ENCODE results near the gene ADCY4.
A peak's percentile ranks its signal among the peaks of the same experiment; 100 is the strongest.
"Not testable (repeated sequence)": the region's sequence is repeated elsewhere in the genome, so short reads cannot be mapped to it uniquely, and the experiment has no call there.

The ADCY4 gene

DNA sequence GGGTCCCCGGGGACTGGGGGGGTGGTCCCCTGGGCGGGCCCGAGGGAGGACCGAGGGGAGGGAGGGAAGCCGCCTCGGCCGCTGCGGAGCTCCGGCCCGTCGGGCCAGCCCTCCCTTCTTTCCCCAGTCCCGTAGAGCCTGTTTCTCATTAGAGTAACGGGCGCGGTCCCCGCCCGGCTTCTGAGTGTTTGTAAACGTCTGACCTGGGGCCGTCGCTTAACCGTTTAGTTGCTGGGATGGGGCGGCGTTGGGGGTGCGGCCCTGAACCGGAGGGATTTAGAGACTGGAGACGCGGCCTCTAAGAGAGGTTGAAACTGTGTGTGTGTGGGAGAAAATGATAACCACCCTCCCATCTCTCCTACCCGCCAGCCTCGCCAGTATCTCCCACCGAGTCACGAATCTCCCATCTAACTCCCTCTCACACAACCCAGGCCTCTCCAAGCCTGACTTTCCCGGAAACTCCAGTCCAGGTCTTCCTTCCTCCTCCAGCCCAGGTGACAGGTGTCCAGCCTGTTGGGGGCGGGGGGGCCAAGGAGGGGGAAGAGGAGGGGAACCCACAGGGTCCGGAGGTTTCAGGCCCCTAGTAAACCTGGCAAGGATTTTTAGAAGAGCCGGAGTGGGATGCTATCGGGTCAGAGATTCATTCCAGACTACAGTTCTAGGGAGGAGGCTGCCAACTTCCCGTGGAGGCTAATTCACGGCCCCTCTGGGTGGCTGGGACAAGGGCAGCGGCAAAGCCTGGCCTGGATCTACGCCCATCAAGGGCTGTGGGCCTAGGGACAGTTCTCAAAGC, 32.0 kb upstream of the ADCY4 start:
- FAIRE-seq (no peak), DNase-seq (ENCODE audit: low spot score) (peak; percentile 83)

DNA sequence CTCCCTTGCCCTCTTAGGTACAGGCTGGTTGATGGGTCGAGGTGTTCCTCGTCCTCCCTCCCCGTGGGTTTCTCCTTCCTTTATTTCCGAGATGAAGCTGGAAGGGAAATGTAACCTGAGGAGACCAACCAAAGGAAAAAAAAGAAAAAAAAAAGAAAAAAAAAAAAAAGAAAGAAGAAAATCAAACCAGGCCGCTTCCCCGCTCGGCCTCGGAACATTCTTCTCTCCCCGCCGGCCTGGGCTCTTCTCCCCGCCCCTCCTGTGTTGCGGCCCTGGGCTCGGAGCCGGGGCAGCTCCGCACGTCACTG, 31.5 kb upstream of the ADCY4 start:
- no peak for FAIRE-seq

DNA sequence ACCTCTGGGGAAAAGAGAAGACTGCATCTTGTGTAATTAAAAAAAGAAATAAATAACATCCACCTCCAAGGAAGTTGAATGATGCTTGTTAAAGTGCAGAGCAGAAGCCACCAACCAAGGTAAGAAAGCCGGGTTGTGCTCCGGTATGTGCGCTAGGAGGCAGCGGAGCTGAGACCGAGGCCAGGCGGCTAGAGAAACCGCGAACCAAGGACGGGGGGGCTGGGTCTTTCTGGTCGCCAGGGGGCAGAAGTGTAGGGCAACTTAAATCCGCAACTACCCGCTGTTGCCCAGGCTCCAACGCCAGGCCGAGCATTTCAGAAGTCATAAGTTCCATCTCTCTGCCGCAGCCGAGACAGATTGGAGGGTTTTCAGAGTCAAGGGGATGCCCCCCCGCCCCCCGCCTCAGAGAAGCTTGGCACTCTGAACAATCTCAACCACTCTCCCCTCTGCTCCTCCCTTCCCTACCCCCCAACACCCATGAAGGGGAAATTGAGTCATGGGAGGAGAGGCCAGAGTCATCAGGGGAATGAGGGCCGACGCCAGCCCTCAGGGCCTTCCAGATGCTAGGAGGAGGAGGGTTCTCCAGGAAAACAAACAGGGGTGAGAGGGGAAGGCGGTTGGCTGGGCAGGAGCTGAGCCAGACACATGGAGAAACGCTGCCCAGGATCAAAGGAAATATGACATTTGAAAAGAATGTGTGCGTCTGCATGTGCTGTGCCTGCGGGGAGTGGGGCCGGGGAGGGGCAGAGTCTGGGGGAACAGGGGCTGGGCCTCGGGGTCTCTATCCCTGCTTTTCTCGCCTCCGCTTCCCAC, 30.9 kb upstream of the ADCY4 start:
- FAIRE-seq: no peak

More for the DNA sequence above, 31.5 kb upstream of the ADCY4 start:
- no peak for DNase-seq (ENCODE audit: low spot score)

GRCh38 chr14:24364841-24365240, 30.0 kb upstream of the ADCY4 start:
- FAIRE-seq (no peak), DNase-seq (ENCODE audit: low spot score) (no peak)

More for the DNA sequence above, 30.9 kb upstream of the ADCY4 start:
- DNase-seq (ENCODE audit: low spot score): peak; percentile 78

DNA sequence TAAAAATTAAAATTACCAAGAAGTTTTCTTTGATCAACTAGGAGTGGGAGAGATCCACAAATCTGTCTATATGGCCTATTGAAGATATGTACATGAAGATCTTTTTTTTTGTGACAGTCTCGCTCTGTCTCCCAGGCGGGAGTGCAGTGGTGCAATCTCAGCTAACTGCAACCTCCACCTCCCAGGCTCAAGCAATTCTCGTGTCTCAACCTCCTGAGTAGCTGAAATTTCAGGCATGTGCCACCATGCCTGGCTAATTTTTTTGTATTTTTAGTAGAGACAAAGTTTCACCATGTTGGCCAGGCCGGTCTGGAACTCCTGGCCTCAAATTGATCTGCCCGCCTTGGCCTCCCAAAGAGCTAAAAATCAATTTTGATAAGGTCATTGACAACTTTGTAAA, 28.5 kb upstream of the ADCY4 start:
- no peak for FAIRE-seq
- no peak for DNase-seq (ENCODE audit: low spot score)

DNA sequence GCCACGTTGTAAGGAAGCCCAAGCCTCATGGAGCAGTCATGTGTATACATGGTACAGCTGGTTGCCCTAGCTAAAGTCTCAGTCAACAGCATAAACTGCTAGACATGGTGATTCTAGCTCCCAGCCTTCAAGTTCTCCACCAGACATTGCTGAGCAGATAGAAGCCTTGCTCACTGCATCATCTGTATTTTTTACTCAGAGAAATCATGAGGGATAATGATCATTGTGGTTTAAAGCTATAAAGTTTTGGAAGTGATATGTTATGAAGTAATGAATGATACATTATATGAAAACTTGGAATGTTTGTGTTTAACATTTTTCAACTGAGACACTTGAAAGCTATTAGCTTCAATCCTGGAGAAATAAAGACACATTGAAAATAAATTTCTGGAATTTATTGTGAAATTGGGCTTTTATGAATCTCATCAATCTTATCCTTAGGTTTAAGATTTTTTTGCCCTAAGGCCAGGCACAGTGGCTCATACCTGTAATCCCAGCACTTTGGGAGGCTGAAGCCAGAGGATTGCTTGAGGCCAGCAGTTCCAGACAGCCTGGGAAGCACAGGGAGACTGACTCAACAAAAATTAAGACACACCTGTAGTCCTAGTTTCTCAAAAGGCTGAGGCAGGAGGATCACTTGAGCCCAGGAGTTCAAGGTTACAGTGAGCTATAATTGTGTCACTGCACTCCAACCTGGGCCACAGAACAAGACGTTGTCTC, 27.5 kb upstream of the ADCY4 start:
- FAIRE-seq (no peak), DNase-seq (ENCODE audit: low spot score) (no peak)

- DNase-seq (ENCODE audit: low spot score) (no peak), FAIRE-seq (no peak)
Measured at GRCh38 chr14:24361326-24361725, 26.5 kb upstream of the ADCY4 start.

DNA sequence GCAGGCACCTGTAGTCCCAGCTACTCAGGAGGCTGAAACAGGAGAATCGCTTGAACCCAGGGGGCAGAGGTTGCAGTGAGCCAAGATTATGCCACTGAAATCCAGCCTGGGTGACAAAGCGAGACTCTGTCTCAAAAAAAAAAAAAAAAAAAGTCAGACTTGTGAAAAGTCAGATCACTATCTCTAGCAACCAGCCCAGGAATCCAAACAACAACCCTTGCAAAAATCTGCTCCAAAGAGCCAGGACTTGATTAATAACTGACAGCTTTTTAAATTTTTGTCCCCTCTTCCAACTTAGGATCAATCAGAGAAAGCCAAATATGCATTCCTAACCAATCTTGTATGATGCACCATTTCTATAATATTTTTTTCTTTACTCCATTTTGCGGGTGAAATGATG, 25.4 kb upstream of the ADCY4 start:
- FAIRE-seq (no peak), DNase-seq (ENCODE audit: low spot score) (no peak)

DNA sequence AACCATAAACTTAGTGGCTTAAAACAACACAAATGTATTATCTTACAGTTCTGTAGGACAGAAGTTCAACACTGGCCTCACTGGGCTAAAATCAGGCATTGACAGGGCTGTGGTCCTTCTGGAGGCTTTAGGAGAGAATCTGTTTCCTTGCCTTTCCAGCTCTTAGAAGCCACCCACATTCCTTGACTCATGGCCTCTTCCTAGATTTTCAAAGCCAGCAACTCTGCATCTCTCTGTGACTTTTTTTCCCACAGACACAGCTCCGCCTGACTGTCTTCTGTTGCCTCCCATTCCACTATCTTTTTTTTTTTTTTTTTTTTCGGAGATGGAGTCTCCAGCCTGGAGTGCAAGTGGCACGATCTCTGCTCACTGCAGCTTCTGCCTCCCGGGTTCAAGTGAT, 21.3 kb upstream of the ADCY4 start:
- DNase-seq (ENCODE audit: low spot score): no peak

DNA sequence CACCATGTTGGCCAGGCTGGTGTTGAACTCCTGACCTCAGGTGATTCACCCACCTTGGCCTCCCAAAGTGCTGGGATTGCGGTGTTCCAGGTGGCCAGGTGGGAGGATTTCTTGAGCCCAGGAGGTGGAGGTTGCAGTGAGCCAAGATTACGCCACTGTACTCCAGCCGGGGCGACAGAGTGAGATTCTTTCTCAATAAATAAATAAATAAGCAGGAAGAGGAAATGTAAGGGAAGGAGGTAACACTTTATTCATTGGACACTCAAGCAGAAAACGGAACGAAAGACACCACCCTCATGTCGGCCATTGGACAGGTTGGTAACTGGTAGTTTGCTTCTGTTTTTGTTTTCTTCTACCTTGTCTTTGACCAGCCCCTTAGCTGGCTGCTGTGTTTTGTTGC, 20.1 kb upstream of the ADCY4 start:
- DNase-seq (ENCODE audit: low spot score) (no peak), FAIRE-seq (no peak)

More for the DNA sequence above, 21.3 kb upstream of the ADCY4 start:
- no peak for FAIRE-seq

DNA sequence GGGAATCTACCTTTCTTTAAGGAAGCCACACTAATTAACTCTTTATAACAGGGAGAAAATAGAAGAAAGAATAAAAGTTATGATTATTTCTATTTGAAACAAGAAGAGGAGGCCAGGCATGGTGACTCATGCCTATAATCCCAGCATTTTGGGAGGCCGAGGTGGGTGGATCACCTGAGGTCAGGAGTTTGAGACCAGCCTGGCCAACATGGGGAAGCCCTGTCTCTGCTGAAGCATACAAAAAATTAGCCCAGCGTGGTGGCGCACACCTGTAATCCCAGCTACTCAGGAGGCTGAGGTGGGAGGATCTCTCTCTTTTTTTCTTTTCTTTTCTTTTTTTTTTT, 19.6 kb upstream of the ADCY4 start:
- not testable (repeated sequence) for FAIRE-seq; DNase-seq (ENCODE audit: low spot score)

DNA sequence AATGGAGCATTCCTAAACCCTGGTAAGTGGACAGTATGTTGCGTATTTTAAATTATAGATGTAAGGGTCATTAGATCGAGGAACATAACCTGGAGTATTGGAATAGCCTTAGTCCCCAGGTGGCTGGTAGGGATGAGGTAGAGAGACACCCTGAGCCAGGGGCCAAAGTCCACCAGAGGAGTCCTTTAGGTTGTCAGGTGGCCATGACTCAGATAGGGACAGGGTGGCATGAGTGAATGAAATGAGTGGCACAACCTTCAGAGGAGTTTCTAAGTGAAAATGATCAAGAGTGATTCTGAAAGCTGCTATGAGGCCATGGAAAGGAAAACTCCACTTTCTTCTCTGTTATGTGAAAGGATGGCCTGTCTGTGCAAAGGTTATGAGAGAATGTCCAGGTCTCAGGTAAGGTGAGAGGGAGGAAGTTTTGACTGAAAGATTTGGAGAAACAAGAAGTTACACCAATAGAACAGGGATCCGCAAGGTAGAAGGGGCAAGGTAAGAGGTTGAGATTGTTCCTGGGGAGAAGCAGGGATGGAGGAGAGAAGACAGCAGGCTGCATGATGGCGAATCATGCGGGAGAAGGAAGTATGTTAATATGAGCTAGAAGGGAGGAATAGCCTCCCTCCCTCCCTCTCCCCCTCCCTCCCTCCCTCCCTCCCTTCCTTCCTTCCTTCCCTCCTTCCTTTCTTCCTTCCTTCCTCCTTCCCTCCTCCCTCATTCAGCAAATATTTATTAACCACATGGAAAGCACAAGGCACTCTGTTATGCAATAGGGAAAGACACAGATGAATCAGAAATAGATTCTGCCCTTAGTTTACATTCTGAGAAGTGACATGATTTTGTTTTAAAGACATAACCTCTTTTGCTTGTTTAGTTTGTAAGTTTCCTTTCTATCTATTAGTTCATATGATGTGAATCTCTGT, 18.9 kb upstream of the ADCY4 start:
- DNase-seq (ENCODE audit: low spot score) (no peak), FAIRE-seq (no peak)

- no peak for DNase-seq (ENCODE audit: low spot score)
- FAIRE-seq: no peak
Measured at GRCh38 chr14:24351517-24351916, 16.6 kb upstream of the ADCY4 start.

GRCh38 chr14:24349742-24350141, 14.9 kb upstream of the ADCY4 start:
- FAIRE-seq (no peak), DNase-seq (ENCODE audit: low spot score) (no peak)

DNA sequence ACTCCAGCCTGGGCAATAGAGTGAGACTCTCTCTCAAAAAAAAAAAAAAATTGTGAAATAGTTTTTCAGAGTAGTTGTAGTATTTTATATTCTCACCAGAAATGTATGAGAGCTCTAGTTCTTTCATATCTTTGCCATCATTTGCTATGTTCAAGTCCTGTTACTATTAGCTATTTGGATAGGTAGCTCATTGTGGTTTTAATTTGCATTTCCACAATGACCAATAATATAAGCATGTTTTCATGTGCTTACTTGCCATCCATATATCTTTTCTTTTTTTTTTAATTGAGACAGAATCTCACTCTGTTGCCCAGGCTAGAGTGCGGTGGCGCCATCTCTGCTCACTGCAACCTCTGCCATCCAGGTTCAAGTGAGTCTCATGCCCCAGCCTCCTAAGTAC, 13.3 kb upstream of the ADCY4 start:
- FAIRE-seq (no peak), DNase-seq (ENCODE audit: low spot score) (no peak)

- FAIRE-seq (no peak), DNase-seq (ENCODE audit: low spot score) (no peak)
Measured at GRCh38 chr14:24347134-24347533, 12.3 kb upstream of the ADCY4 start.

DNA sequence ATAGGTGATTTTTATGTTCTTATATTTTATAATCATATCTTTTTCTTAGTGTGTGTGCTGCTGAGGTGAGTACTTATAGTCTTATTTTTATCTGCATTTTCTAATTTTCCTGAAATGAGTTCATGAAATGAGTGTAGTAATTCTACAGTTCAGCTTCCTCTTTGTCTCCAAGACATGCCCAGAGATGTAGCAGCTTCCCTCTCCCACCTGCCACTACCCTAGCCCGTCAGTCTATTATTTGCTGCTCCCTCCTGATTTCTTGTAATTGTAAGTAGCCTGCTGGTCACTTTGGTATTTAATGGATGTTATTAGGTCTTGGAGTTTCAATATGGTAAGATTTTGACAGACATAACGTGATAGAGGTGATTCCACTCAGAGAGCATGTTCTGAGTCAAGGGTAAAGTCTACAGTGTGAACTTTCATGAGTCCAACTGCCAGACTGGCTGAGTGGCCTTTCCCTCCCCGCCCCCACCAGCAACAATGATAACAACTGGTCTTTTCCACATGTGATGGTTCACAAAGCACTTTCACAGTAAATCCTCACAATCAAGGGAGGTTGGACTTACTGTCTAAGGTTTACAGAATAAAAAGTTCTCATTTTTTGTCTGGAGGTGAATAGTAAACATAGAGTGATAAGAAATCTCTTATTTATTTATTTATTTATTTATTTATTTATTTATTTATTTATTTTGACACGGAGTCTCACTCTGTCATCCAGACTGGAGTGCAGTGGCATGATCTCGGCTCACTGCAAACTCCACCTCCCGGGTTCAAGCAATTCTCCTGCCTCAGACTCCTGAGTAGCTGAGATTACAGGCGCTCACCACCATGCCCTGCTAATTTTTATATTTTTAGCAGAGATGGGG, 9.2 kb upstream of the ADCY4 start:
- no peak for FAIRE-seq
- no peak for DNase-seq (ENCODE audit: low spot score)

GRCh38 chr14:24342889-24343288, 8.0 kb upstream of the ADCY4 start:
- FAIRE-seq (no peak), DNase-seq (ENCODE audit: low spot score) (no peak)

DNA sequence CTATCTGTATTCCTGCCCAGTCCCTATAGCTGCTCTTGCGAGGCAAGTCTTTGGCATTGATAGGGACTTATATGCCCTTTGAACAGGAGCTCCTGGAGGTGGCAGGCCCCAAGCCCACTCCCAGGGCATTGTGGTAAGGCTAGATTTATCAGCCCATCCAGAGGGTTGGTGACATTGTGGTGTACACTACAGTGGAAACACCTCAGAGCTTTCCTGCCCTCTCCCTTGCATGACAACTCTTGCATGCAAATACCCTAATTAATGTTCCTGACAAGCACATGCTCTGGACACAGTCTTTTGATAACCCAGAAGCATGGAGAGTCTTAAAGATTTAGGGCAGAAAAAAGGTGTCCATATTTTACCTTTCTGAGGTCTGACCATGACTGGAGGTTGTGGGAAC, 5.7 kb upstream of the ADCY4 start:
- no peak for FAIRE-seq
- no peak for DNase-seq (ENCODE audit: low spot score)

All from urothelium cell line (cell line).